Mesodermal cell (in vitro differentiated cells): Measurements from ENCODE around the gene PLPPR3.
"Not testable (repeated sequence)": the region's sequence is repeated elsewhere in the genome, so short reads cannot be mapped to it uniquely, and the experiment has no call there.

Experiments used
- H3K27ac ChIP-seq: 2 replicates; pipeline ENCODE4 v1.7.0; 2013; ENCODE audit warnings: mild to moderate bottlenecking, low read depth, low read length, moderate library complexity; ENCODE audit not compliant: severe bottlenecking
- H3K36me3 ChIP-seq: 2 replicates; pipeline ENCODE4 v1.7.1; 2013; ENCODE audit warnings: mild to moderate bottlenecking, low read length, moderate library complexity; ENCODE audit not compliant: control insufficient read depth, insufficient read depth
- H3K4me1 ChIP-seq: one replicate; pipeline ENCODE4 v1.7.1; 2013; ENCODE audit warnings: mild to moderate bottlenecking, low read length; ENCODE audit not compliant: insufficient read depth, control insufficient read depth, poor library complexity, severe bottlenecking
- H3K4me3 ChIP-seq: 2 replicates; pipeline ENCODE4 v1.7.0; 2013; ENCODE audit warnings: low read length, control low read depth, mild to moderate bottlenecking; ENCODE audit not compliant: insufficient read depth, poor library complexity, severe bottlenecking; ENCODE audit errors: extremely low read depth
- H3K9me3 ChIP-seq: 2 replicates; pipeline ENCODE4 v1.7.1; 2013; ENCODE audit warnings: mild to moderate bottlenecking, low read length, moderate library complexity; ENCODE audit not compliant: control insufficient read depth
- WGBS, 2 experiments: methylation state at CpG; one replicate each; pipeline ENCODE4 v1.1.5; 2013; ENCODE audit warnings: missing lambda C conversion rate in 2 of 2; ENCODE audit not compliant: insufficient coverage in 2 of 2; 5-methylcytosine and 5-hydroxymethylcytosine counted together

The PLPPR3 gene

DNA sequence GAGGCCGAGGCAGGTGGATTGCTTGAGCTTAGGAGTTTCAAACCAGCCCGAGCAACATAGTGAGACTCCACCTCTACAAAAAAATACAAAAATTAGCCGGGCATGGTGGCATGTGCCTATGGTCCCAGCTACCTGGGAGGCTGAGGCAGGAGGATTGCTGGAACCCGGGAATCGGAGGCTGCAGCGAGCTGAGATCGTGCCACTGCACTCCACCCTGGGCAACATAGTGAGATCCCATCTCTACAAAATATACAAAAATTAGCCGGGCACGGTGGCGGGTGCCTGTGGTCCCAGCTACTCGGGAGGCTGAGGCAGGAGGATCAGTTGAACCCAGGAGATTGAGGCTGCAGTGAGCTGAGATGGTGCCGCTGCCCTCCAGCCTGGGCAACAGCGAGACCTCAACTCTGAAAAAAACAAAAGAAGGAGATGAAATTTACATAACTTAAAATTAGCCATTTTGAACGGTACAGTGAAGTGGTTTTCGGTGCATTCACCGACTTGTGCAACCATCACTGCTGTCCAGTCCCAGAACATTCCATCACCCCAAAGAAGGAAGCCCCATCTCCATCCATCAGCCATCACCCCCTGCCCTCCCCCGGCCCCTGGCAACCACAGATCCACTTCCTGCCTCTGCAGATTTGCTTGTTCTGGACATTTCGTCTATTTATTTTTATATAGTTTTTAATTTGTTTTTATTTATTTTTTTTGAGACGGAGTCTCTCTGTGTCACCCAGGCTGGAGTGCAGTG lies 4.3 kb upstream of the PLPPR3 start:
- no peak overlapping the region for H3K4me3 ChIP-seq
- no peaks in the 10 kb centered on the region for H3K4me1 ChIP-seq
- no peak overlapping the region for H3K27ac ChIP-seq
- no peaks in the 10 kb centered on the region for H3K9me3 ChIP-seq
- 89 to 99% methylated on average over 5 to 13 of the region's 19 CpGs for WGBS, 2 experiments
- no peaks in the 10 kb centered on the region for H3K36me3 ChIP-seq

DNA sequence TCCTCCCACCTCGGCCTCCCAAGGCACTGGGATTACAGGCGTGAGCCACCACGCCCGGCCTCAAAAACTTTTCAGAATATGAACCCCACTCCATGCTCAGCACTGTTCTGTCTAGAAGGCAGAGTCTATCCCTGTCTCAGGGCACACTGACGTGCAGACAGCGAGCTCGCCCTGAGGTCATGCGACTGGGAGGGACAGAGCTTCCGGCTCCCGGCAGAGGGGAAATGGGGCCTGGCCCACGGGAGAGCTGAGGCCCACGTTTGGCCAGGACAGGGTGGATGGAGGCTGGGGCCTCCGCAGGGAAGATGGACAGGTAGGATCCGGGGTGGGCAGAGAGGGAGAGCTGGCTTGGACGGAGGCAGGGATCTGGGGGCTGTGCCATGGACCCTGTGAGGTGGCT lies 3.1 kb upstream of the PLPPR3 start:
- Histone ChIP-seq H3K4me3 (no peak overlapping the region), H3K4me1 (no peaks in the 10 kb centered on the region), H3K36me3 (no peaks in the 10 kb centered on the region), H3K27ac (no peak overlapping the region), H3K9me3 (no peaks in the 10 kb centered on the region)
- 84 to 92% methylated on average over 9 to 13 of the region's 15 CpGs for WGBS, 2 experiments

DNA sequence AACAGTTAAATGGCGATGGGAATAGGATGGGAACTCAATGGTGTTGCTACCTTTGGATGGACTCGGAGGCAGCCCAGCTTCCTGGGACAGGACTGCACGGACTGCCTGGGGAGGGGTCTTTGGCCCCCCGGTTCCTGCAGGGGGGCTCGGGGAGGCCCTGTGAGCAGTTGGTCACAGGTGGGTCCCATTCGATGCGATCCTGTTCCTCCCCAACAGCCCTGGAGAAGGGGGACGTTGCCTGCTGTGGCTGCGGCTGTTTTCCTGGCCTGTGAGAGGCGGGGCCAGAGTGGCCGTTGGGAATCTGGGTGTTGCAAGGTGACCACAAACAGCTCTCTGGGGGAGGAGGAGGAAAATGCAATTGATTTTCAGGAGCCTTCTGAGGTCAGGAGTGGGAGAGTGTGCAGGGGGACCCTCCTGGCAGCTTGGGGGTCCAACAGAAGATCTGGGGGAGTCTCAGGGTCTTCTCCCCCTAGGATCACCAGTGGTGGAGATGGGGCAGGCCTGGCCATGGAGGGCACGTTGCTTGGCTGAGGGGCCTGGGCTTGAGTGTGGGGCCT lies 1.9 kb upstream of the PLPPR3 start:
- H3K9me3 ChIP-seq = no peaks in the 10 kb centered on the region
- H3K4me3 ChIP-seq = no peak overlapping the region
- peaks cover 3% of the 10 kb centered on the region for H3K36me3 ChIP-seq
- 61 to 72% methylated on average over 9 to 11 of the region's 12 CpGs for WGBS, 2 experiments
- no peaks in the 10 kb centered on the region for H3K4me1 ChIP-seq
- H3K27ac ChIP-seq = no peak overlapping the region

DNA sequence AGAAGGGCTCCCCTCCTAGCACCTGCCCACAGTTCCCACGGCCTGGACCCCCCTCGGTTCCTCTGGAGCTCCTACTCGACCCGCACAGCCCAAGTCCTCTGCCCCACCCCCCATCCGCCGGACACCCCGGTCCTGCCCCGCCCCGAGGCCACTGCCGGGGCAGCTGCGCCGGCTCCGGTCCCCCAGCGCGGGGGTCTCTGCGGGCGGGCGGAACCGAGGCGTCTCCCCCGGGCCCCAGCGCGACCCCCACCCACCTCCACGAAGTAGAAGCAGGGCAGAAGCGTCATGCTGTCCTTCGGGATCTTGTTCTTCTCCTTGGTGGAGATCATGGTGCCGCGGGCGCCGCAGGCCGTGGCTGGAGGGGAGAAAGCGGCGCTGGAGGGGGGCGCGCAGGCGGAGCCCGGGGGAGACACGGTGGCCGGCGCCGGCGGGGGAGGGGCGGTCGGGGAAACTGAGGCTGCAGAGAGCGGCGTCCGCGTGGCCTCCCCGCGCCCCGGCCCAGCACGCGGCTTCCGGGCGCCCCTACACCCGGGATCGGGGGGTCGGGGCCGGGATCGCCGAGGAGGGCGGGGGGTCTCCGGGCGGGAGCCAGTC lies 427 bp downstream of the PLPPR3 start:
- Histone ChIP-seq H3K4me3 (peak overlapping the region; percentile 68), H3K4me1 (no peaks in the 10 kb centered on the region), H3K27ac (peak overlapping the region; percentile 16), H3K9me3 (no peaks in the 10 kb centered on the region), H3K36me3 (peaks cover 6% of the 10 kb centered on the region)
- WGBS, 2 experiments = 0% methylated on average over 15 to 38 of the region's 64 CpGs

DNA sequence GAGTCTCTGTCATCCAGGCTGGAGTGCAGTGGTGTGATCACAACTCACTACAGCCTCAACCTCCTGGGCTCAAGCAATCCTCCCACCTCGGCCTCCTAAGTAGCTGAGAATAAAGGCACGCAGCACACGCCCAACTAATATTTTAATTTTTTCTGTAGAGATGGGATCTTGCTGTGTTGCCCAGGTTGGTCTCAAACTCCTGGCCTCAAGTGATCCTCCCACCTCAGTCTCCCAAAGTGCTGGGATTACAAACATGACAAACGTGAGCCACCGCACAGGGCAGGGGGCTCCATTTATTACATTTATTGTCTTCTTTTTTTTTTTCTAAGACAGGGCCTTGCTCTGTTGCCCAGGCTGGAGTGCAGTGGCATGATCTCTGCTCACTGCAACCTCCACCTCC lies 1.5 kb downstream of the PLPPR3 start:
- H3K4me3 ChIP-seq, H3K27ac ChIP-seq, H3K9me3 ChIP-seq, H3K4me1 ChIP-seq, H3K36me3 ChIP-seq: not testable (repeated sequence)
- WGBS, 2 experiments = 97 to 100% methylated on average over 2 to 3 of the region's 5 CpGs

DNA sequence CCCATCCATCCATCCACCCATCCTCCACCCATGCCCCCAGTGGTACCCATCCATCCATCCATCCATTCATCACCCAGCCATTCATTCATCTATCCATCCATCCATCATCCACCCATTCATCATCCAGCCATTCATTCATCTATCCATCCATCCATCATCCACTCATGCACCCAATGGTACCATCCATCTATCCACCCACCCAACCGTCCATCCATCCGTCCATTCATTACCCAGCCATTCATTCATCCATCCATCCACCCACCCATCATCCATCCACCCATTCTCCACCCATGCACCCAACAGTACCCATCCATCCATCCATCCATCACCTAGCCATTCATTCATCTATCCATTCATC lies 5.3 kb downstream of the PLPPR3 start:
- Histone ChIP-seq H3K27ac (no peak overlapping the region), H3K4me1 (no peaks in the 10 kb centered on the region), H3K36me3 (peaks cover 30% of the 10 kb centered on the region), H3K4me3 (no peak overlapping the region), H3K9me3 (no peaks in the 10 kb centered on the region)
- 96 to 100% methylated on average over 2 of the region's 2 CpGs for WGBS, 2 experiments

DNA sequence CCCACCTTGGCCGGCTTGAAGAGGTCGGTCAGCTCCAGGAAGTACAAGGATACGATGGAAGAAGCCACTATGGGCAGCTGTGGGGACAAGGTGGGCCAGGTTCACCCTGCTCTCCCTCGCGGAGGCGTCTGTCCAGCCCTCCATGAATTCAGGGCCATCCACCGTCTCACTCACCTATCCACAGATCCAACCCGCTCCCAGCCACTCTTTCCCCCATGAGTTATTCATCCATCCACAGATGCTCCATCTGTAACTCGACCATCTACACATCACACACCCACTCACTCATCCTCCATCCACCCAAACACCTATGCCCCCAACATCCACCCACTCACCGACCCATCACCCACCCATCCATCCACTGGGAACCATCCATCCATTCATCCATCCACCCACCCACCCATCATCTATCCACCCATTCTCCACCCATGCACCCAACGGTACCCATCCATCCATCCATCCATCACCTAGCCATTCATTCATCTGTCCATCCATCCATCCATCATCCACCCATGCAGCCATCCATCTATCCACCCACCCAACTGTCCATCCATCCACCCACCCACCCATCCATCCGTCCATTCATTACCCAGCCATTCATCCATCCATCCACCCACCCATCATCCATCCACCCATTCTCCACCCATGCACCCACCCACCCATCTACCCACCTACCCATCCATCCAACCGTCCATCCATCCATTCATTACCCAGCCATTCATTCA lies 5.8 kb downstream of the PLPPR3 start:
- no peaks in the 10 kb centered on the region for H3K9me3 ChIP-seq
- H3K36me3 ChIP-seq = peaks cover 35% of the 10 kb centered on the region
- no peaks in the 10 kb centered on the region for H3K4me1 ChIP-seq
- H3K27ac ChIP-seq = no peak overlapping the region
- 97 to 98% methylated on average over 12 to 13 of the region's 13 CpGs for WGBS, 2 experiments
- no peak overlapping the region for H3K4me3 ChIP-seq

DNA sequence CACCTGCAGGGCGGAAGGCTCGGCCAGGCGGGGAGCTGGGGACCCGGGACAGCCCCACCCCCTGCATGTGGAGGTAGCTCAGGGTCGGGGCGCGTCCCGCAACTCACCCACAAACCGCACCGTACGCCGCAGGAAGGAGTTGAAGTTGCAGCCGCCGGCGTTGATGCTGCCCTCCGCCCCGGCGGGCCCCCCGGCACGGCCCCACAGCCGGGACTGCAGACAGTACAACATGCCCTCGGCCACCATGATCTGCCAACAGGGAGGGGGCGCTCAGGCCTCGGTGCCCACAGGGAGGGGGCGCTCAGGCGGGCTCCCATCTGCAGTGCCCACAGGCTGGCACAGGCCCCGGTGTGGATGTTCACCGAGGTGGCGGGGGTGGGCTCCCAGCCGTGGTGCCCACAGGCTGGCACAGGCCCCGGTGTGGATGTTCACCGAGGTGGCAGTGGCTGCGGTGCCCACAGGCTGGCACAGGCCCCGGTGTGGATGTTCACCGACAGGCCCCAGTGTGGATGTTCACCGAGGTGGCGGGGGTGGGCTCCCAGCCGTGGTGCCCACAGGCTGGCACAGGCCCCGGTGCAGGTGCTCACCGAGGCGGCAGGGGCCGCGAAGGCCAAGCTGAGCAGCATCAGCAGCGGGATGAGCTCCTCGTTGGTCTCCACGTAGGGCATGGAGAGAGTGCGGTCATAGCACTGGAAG lies 6.5 kb downstream of the PLPPR3 start:
- Histone ChIP-seq H3K4me3 (no peak overlapping the region), H3K9me3 (no peaks in the 10 kb centered on the region), H3K27ac (no peak overlapping the region), H3K36me3 (peaks cover 42% of the 10 kb centered on the region), H3K4me1 (no peaks in the 10 kb centered on the region)
- 96 to 97% methylated on average over 43 to 47 of the region's 47 CpGs for WGBS, 2 experiments

DNA sequence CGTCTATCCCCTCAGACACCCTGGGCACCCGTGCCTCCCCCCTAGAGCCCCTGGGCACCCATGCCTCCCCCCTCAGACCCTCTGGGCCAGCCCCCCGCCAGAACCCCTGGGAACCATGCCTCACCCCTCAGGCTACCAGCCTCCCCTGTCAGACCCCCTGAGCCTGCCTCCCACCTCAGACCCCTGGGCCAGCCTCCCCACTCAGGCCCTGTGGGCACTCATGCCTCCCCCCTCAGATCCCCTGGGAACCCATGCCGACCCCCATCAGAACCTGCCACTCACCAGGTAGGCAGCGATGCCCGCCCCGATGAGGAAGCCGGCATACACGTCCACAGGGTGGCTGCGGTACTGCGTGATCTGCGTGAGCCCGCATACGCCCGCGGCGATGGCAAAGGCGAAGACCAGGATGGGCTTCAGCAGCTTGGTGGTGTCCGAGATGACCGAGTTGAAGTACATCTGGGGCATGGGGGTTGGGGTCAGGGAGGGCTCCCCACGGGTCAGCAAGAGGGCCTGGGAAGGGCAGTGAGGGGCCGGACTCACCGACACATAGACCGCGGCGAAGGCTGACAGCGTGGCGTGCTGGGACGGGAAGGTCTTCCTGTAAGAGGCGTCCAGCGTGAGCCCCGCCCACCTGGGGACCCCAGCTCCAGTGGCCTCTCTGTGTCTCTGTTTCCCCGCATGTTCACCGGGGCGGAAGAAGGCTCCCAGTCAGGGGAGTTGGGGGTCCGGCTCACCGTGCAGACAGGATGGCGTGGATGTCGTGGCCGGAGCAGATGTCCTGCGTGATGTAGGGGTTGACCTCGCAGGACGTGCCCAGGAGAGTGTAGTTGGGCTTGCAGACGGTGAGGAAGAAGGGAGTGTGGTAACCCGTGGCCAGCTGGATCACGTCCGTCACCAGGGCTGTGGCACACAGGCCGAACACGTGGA lies 7.3 kb downstream of the PLPPR3 start:
- Histone ChIP-seq H3K4me3 (no peak overlapping the region), H3K27ac (no peak overlapping the region), H3K9me3 (no peaks in the 10 kb centered on the region), H3K4me1 (no peaks in the 10 kb centered on the region), H3K36me3 (peaks cover 49% of the 10 kb centered on the region)
- 97% methylated on average over 39 to 46 of the region's 49 CpGs for WGBS, 2 experiments
